Activated CD8-positive, alpha-beta memory T cell treated with anti-CD3 and anti-CD28 coated beads for 48 hours (primary cell): ENCODE measurements around the gene BIRC3.
"Not testable (repeated sequence)": the region's sequence is repeated elsewhere in the genome, so short reads cannot be mapped to it uniquely, and the experiment has no call there.

Source experiments
- DNase-seq, 3 experiments: peaks; one replicate each; pipeline ENCODE4 v3.0.0-alpha.2; 2020; ENCODE audit warnings: low read depth in 2 of 3, low spot score in 2 of 3

The BIRC3 gene

GRCh38 chr11:102295045-102295444, 22.2 kb upstream of the BIRC3 start:
- DNase-seq = no peak

GRCh38 chr11:102296757-102297156, 20.5 kb upstream of the BIRC3 start:
- DNase-seq = not testable (repeated sequence)

- not testable (repeated sequence) for DNase-seq
These were observed 16.4 kb upstream of the BIRC3 start for GRCh38 chr11:102300837-102301236.

GRCh38 chr11:102302241-102302640, 15.0 kb upstream of the BIRC3 start:
- no peak for DNase-seq

GRCh38 chr11:102304686-102305085, 12.6 kb upstream of the BIRC3 start:
- no peak for DNase-seq

GRCh38 chr11:102305352-102306047, 11.8 kb upstream of the BIRC3 start:
- no peak for DNase-seq

GRCh38 chr11:102306048-102306597, 11.2 kb upstream of the BIRC3 start:
- DNase-seq = no peak

- no peak for DNase-seq
These were observed 10.2 kb upstream of the BIRC3 start for GRCh38 chr11:102306817-102307726.

- DNase-seq = no peak
These were observed 9.6 kb upstream of the BIRC3 start for GRCh38 chr11:102307727-102308038.

- DNase-seq = no peak
These were observed 7.4 kb upstream of the BIRC3 start for GRCh38 chr11:102309621-102310541.

GRCh38 chr11:102312667-102313066, 4.6 kb upstream of the BIRC3 start:
- DNase-seq = no peak

- DNase-seq = no peak
These were observed 3.9 kb upstream of the BIRC3 start for GRCh38 chr11:102313238-102313940.

GRCh38 chr11:102314784-102315183, 2.5 kb upstream of the BIRC3 start:
- DNase-seq = no peak

GRCh38 chr11:102316346-102316904, 859 bp upstream of the BIRC3 start:
- DNase-seq = no peak

- no peak for DNase-seq
These were observed 452 bp downstream of the BIRC3 start for GRCh38 chr11:102317768-102318103.

- peak in 2 of 3 experiments; percentile 27 to 38 for DNase-seq
These were observed 1.2 kb downstream of the BIRC3 start for GRCh38 chr11:102318469-102318868.

GRCh38 chr11:102319544-102319943, 2.3 kb downstream of the BIRC3 start:
- DNase-seq = no peak

GRCh38 chr11:102320188-102320587, 2.9 kb downstream of the BIRC3 start:
- DNase-seq = no peak

- DNase-seq = no peak
These were observed 3.4 kb downstream of the BIRC3 start for GRCh38 chr11:102320679-102321078.

GRCh38 chr11:102322560-102322959, 5.3 kb downstream of the BIRC3 start:
- no peak for DNase-seq
